DOHH2 (cell line): ENCODE results near the gene WDFY2.
"Not testable (repeated sequence)": the region's sequence is repeated elsewhere in the genome, so short reads cannot be mapped to it uniquely, and the experiment has no call there.

ENCODE experiments used
- EZH2phosphoT487 ChIP-seq: fragments of 200-600 bp; sonication (generic); IDR thresholded peaks from 2 replicates; pipeline ENCODE4 v1.6.1; 2017; ENCODE audit warnings: borderline replicate concordance, mild to moderate bottlenecking, antibody characterized with exemption, low read length, moderate library complexity, mixed read lengths
- TF ChIP-seq, protein P1 (sequence below): fragments of 200-600 bp; sonication (generic); IDR thresholded peaks from one replicate; pipeline ENCODE4 v1.5.1; 2014; ENCODE audit warnings: antibody characterized with exemption, mild to moderate bottlenecking, low read depth, low read length; ENCODE audit not compliant: poor library complexity, severe bottlenecking

GRCh38 chr13:51652193-51652592, 67.9 kb downstream of the WDFY2 start:
- not testable (repeated sequence) for TF ChIP-seq EZH2phosphoT487
- TF ChIP-seq, protein P1, sequence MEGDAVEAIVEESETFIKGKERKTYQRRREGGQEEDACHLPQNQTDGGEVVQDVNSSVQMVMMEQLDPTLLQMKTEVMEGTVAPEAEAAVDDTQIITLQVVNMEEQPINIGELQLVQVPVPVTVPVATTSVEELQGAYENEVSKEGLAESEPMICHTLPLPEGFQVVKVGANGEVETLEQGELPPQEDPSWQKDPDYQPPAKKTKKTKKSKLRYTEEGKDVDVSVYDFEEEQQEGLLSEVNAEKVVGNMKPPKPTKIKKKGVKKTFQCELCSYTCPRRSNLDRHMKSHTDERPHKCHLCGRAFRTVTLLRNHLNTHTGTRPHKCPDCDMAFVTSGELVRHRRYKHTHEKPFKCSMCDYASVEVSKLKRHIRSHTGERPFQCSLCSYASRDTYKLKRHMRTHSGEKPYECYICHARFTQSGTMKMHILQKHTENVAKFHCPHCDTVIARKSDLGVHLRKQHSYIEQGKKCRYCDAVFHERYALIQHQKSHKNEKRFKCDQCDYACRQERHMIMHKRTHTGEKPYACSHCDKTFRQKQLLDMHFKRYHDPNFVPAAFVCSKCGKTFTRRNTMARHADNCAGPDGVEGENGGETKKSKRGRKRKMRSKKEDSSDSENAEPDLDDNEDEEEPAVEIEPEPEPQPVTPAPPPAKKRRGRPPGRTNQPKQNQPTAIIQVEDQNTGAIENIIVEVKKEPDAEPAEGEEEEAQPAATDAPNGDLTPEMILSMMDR = not testable (repeated sequence)
